Esophagus squamous epithelium (tissue), 5 donors: ENCODE data around the gene ADD3. TPM values are rescaled to one million over a fixed set of nuclear protein-coding genes. Genes with fewer than 3 reads are reported as not detected.
"Not testable (repeated sequence)": the region's sequence is repeated elsewhere in the genome, so short reads cannot be mapped to it uniquely, and the experiment has no call there.

Source experiments
- DNase-seq: peaks from one replicate; lab custom pipeline; 2025; lab: John Stamatoyannopoulos, UW
- H3K27ac ChIP-seq, 4 donors: fragments of 200-600 bp; sonication (generic); one replicate each; pipeline ENCODE4 v1.5.1; 2016 to 2019; ENCODE audit warnings: mild to moderate bottlenecking in 1 of 4
- H3K27me3 ChIP-seq, 4 donors: fragments of 200-600 bp; sonication (generic); 1 replicate in 3 of 4; 2 replicates in 1 of 4; pipeline versions ENCODE4 v1.5.1 to v1.6.0; 2017 to 2021; ENCODE audit warnings: antibody characterized with exemption in 1 of 4
- H3K36me3 ChIP-seq, 3 donors: fragments of 200-600 bp; sonication (generic); one replicate each; pipeline ENCODE4 v1.5.1; 2016 to 2019
- H3K4me1 ChIP-seq, 3 donors: fragments of 200-600 bp; sonication (generic); one replicate each; pipeline ENCODE4 v1.5.1; 2017 to 2019
- H3K4me3 ChIP-seq, 4 donors: fragments of 200-600 bp; sonication (generic); 1 replicate in 3 of 4; 2 replicates in 1 of 4; pipeline ENCODE4 v1.5.1; 2016 to 2019; ENCODE audit warnings: mild to moderate bottlenecking in 2 of 4, moderate library complexity in 1 of 4
- H3K9me3 ChIP-seq, 3 donors: fragments of 200-600 bp; sonication (generic); one replicate each; pipeline ENCODE4 v1.5.1; 2016 to 2019
- CTCF ChIP-seq, 6 experiments: fragments of 450-650 bp in 4 of 6; fragments of 200-600 bp in 2 of 6; sonication (generic) in 2 of 6; IDR thresholded peaks; one replicate each; pipeline ENCODE4 v1.5.1; 2016 to 2019; ENCODE audit warnings: antibody characterized with exemption in 6 of 6, mild to moderate bottlenecking in 4 of 6, moderate library complexity in 4 of 6
- POLR2A ChIP-seq, 4 donors: fragments of 450-650 bp; IDR thresholded peaks; one replicate each; pipeline ENCODE4 v1.6.1; 2017; ENCODE audit warnings: antibody characterized with exemption in 4 of 4, mild to moderate bottlenecking in 4 of 4, moderate library complexity in 3 of 4
- WGBS, 2 donors: methylation state at CpG; one replicate each; pipeline ENCODE4 v1.1.5; 2018; 5-methylcytosine and 5-hydroxymethylcytosine counted together
- intact Hi-C: fragments of 100-400 bp; cut with DNase I; formaldehyde crosslinking; loops from one replicate; pipeline ENCODE4 v1.15.0; 2022
- total RNA-seq, 4 donors: library from RNA; depleted of rRNA; stranded (reverse); fragments of >200 nt; gene quantifications; one replicate each; pipeline ENCODE4 v1.1.0, GENCODE V29; 2016
- donor health status: DM: yes; HTN: yes; CAD: no.

The ADD3 gene
- total RNA-seq, 4 donors from 2014 or later = 52.5 to 214 (median 145) TPM

GRCh38 chr10:110042181-110042580 is 34.4 kb downstream of the ADD3 start:
- Histone ChIP-seq H3K27ac (no peak overlapping the region), H3K9me3 (no peaks in the 10 kb centered on the region), H3K4me1 (peaks cover 0 to 20% (median 5%) of the 10 kb centered on the region in 3 donors), H3K4me3 (no peak overlapping the region), H3K27me3 (no peaks in the 10 kb centered on the region), H3K36me3 (no peaks in the 10 kb centered on the region)
- TF ChIP-seq POLR2A (IDR thresholded peaks at IDR 0.05) (no peak), CTCF (IDR thresholded peaks at IDR 0.05) (no peak)
- WGBS, 2 donors = 49 to 68% methylated on average over 3 of the region's 3 CpGs
- no peak for DNase-seq
- intact Hi-C loops = no loop called here

DNA sequence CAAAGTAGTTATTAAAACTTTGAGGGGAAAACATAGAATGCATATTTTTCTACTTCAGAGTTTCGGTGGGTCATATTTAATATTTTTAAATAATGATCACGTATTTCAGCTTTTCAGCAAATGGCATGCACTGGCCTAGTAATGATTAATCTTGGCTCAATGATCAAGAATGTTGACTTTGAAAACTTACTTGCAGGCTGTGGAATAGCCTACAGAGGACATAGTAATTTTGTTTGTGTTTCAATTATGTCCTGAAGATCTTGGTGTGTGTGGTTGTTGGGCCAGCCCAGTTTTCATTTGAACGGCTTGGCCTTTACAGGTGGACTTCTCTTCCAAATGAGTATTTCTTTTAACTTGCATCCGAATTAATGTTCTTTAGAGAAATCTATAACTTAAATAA is 35.1 kb downstream of the ADD3 start:
- Histone ChIP-seq H3K36me3 (peaks cover 0 to 2% (median 0%) of the 10 kb centered on the region in 3 donors), H3K4me1 (peaks cover 0 to 15% (median 5%) of the 10 kb centered on the region in 3 donors), H3K9me3 (peaks cover 0 to 1% (median 0%) of the 10 kb centered on the region in 3 donors), H3K27ac (no peak overlapping the region), H3K4me3 (no peak overlapping the region), H3K27me3 (no peaks in the 10 kb centered on the region)
- 95 to 96% methylated on average over 4 of the region's 4 CpGs for WGBS, 2 donors
- TF ChIP-seq CTCF (IDR thresholded peaks at IDR 0.05) (no peak), POLR2A (IDR thresholded peaks at IDR 0.05) (no peak)
- DNase-seq = no peak
- intact Hi-C loops = no loop called here

DNA sequence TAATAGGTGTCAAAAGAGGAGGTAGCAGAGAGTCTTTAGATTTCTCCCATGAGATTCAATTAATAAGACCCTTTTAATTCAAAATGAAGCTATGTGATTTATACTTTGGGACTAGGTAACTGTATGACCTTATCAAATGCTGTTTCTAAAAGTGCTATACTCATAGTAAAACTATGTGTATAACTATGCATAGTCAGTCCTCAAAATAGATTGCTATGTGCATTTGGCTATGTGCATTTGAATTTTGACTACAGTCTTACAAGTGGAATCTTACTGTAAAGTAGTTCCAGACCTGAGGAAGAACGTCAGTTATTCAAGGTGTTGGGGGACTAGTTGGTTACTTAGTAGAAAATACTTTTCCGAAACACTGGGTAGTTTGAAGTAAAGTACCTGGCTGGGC is 36.9 kb downstream of the ADD3 start:
- Histone ChIP-seq H3K36me3 (peaks cover 0 to 18% (median 0%) of the 10 kb centered on the region in 3 donors), H3K4me1 (peaks cover 0 to 15% (median 5%) of the 10 kb centered on the region in 3 donors), H3K4me3 (no peak overlapping the region), H3K27ac (no peak overlapping the region), H3K9me3 (peaks cover 0 to 15% (median 8%) of the 10 kb centered on the region in 3 donors), H3K27me3 (no peaks in the 10 kb centered on the region)
- intact Hi-C loops = no loop called here
- no peak for TF ChIP-seq POLR2A (IDR thresholded peaks at IDR 0.05)
- no peak for TF ChIP-seq CTCF (IDR thresholded peaks at IDR 0.05)
- no peak for DNase-seq
- 89 to 100% methylated on average over 2 of the region's 2 CpGs for WGBS, 2 donors

- WGBS, 2 donors = 64 to 78% methylated on average over 2 of the region's 2 CpGs
- Histone ChIP-seq H3K4me1 (peaks cover 0 to 9% (median 5%) of the 10 kb centered on the region in 3 donors), H3K4me3 (no peak overlapping the region), H3K27ac (no peak overlapping the region), H3K9me3 (peaks cover 0 to 15% (median 8%) of the 10 kb centered on the region in 3 donors), H3K27me3 (no peaks in the 10 kb centered on the region), H3K36me3 (peaks cover 0 to 18% (median 0%) of the 10 kb centered on the region in 3 donors)
- intact Hi-C loops = no loop called here
- no peak for TF ChIP-seq POLR2A (IDR thresholded peaks at IDR 0.05)
- TF ChIP-seq CTCF (IDR thresholded peaks at IDR 0.05) = no peak
- no peak for DNase-seq
Observed at GRCh38 chr10:110045772-110046171, 38.0 kb downstream of the ADD3 start.

- Histone ChIP-seq H3K36me3 (peaks cover 0 to 18% (median 0%) of the 10 kb centered on the region in 3 donors), H3K9me3 (peaks cover 0 to 15% (median 8%) of the 10 kb centered on the region in 3 donors)
- WGBS, 2 donors = 90 to 95% methylated on average over 2 of the region's 2 CpGs
- H3K4me3 ChIP-seq, H3K4me1 ChIP-seq, intact Hi-C loops, H3K27ac ChIP-seq, H3K27me3 ChIP-seq, DNase-seq: not testable (repeated sequence)
Observed at GRCh38 chr10:110048145-110048544, 40.4 kb downstream of the ADD3 start.

DNA sequence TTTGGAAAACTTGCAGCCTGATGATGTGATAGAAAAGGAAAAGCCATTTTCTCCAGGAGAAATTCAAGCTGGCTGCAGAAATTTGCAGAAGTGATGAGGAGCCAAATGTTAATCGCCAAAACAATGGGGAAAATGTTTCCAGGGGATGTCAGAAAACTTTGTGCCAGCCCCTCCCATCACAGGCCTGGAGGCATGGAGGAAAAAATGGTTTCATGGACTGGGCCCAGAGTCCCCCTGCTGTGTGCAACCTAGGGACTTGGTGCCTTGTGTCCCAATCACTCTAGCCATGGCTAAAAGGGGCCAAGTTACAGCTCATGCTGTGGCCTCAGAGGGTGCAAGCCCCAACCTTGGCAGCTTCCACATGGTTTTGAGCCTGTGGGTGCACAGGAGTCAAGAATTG is 41.0 kb downstream of the ADD3 start:
- Histone ChIP-seq H3K27ac (no peak overlapping the region), H3K27me3 (no peaks in the 10 kb centered on the region), H3K4me3 (no peak overlapping the region), H3K4me1 (no peaks in the 10 kb centered on the region), H3K36me3 (peaks cover 0 to 18% (median 0%) of the 10 kb centered on the region in 3 donors), H3K9me3 (peaks cover 0 to 15% (median 8%) of the 10 kb centered on the region in 3 donors)
- TF ChIP-seq POLR2A (IDR thresholded peaks at IDR 0.05) (no peak), CTCF (IDR thresholded peaks at IDR 0.05) (no peak)
- 69 to 76% methylated on average over 1 of the region's 1 CpG for WGBS, 2 donors
- no peak for DNase-seq
- intact Hi-C loops = no loop called here

DNA sequence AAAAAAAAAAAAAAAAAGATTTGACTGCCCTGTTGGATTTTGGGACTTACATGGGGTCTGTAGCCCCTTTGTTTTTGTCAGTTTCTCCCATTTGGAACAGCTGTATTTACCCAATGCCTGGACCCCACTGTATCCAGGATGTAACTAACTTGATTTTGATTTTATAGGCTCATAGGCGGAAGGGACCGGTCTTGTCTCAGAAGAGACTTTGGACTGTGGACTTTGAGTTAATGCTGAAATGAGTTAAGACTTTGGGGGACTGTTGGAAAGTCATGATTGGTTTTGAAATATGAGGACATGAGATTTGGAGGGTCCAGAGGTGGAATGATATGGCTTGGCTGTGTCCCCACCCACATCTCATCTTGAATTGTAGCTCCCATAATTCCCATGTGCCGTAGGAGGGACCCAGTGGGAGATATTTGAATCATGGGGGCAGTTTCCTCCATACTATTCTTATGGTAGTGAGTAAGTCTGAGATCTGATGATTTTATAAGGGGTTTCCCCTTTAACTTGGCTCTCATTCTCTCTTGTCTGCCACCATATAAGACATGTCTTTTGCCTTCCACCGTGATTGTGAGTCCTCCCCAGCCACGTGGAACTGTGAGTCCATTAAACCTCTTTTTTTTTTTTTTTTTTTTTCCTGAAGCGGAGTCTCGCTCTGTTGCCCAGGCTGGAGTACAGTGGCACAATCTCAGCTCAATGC is 42.3 kb downstream of the ADD3 start:
- Histone ChIP-seq H3K36me3 (peaks cover 0 to 18% (median 0%) of the 10 kb centered on the region in 3 donors), H3K9me3 (peaks cover 0 to 15% (median 8%) of the 10 kb centered on the region in 3 donors)
- intact Hi-C loops, H3K4me3 ChIP-seq, H3K27me3 ChIP-seq, DNase-seq, H3K4me1 ChIP-seq, H3K27ac ChIP-seq: not testable (repeated sequence)
- WGBS, 2 donors = 79 to 85% methylated on average over 5 to 7 of the region's 7 CpGs
